Esophagus squamous epithelium (tissue), 5 donors: ENCODE measurements around the gene SYNE2. TPM values are rescaled to one million over a fixed set of nuclear protein-coding genes. Genes with fewer than 3 reads are reported as not detected.

Experiments
- DNase-seq: peaks from one replicate; lab custom pipeline; 2025; lab: John Stamatoyannopoulos, UW
- H3K27ac ChIP-seq, 4 donors: fragments of 200-600 bp; sonication (generic); one replicate each; pipeline ENCODE4 v1.5.1; 2016 to 2019; ENCODE audit warnings: mild to moderate bottlenecking in 1 of 4
- H3K27me3 ChIP-seq, 4 donors: fragments of 200-600 bp; sonication (generic); 1 replicate in 3 of 4; 2 replicates in 1 of 4; pipeline versions ENCODE4 v1.5.1 to v1.6.0; 2017 to 2021; ENCODE audit warnings: antibody characterized with exemption in 1 of 4
- H3K36me3 ChIP-seq, 3 donors: fragments of 200-600 bp; sonication (generic); one replicate each; pipeline ENCODE4 v1.5.1; 2016 to 2019
- H3K4me1 ChIP-seq, 3 donors: fragments of 200-600 bp; sonication (generic); one replicate each; pipeline ENCODE4 v1.5.1; 2017 to 2019
- H3K4me3 ChIP-seq, 4 donors: fragments of 200-600 bp; sonication (generic); 1 replicate in 3 of 4; 2 replicates in 1 of 4; pipeline ENCODE4 v1.5.1; 2016 to 2019; ENCODE audit warnings: mild to moderate bottlenecking in 2 of 4, moderate library complexity in 1 of 4
- H3K9me3 ChIP-seq, 3 donors: fragments of 200-600 bp; sonication (generic); one replicate each; pipeline ENCODE4 v1.5.1; 2016 to 2019
- CTCF ChIP-seq, 6 experiments: fragments of 450-650 bp in 4 of 6; fragments of 200-600 bp in 2 of 6; sonication (generic) in 2 of 6; IDR thresholded peaks; one replicate each; pipeline ENCODE4 v1.5.1; 2016 to 2019; ENCODE audit warnings: antibody characterized with exemption in 6 of 6, mild to moderate bottlenecking in 4 of 6, moderate library complexity in 4 of 6
- POLR2A ChIP-seq, 4 donors: fragments of 450-650 bp; IDR thresholded peaks; one replicate each; pipeline ENCODE4 v1.6.1; 2017; ENCODE audit warnings: antibody characterized with exemption in 4 of 4, mild to moderate bottlenecking in 4 of 4, moderate library complexity in 3 of 4
- WGBS, 2 donors: methylation state at CpG; one replicate each; pipeline ENCODE4 v1.1.5; 2018; 5-methylcytosine and 5-hydroxymethylcytosine counted together
- intact Hi-C: fragments of 100-400 bp; cut with DNase I; formaldehyde crosslinking; loops from one replicate; pipeline ENCODE4 v1.15.0; 2022
- small RNA-seq, 4 donors: library from RNA; depleted of rRNA; stranded (forward); fragments of <200 nt; gene quantifications; one replicate each; pipeline ENCODE3, GENCODE V24; 2016
- total RNA-seq, 4 donors: library from RNA; depleted of rRNA; stranded (reverse); fragments of >200 nt; gene quantifications; one replicate each; pipeline ENCODE4 v1.1.0, GENCODE V29; 2016
- donor health status: DM: yes; HTN: yes; CAD: no.

The SYNE2 gene
- total RNA-seq, 4 donors from 2014 or later = 128 to 197 (median 145) TPM

- H3K27ac ChIP-seq = no peak overlapping the region
- no peak for DNase-seq
- 83 to 100% methylated on average over 1 of the region's 1 CpG for WGBS, 2 donors
- H3K27me3 ChIP-seq = no peaks in the 10 kb centered on the region
- intact Hi-C loops = no loop called here
- TF ChIP-seq CTCF (IDR thresholded peaks at IDR 0.05) = no peak
- TF ChIP-seq POLR2A (IDR thresholded peaks at IDR 0.05) = no peak
- H3K36me3 ChIP-seq = no peaks in the 10 kb centered on the region
- H3K9me3 ChIP-seq = no peaks in the 10 kb centered on the region
- H3K4me3 ChIP-seq = no peak overlapping the region
- H3K4me1 ChIP-seq = no peaks in the 10 kb centered on the region
Measured at GRCh38 chr14:64265222-64265621, 412.4 kb downstream of the SYNE2 start.

- intact Hi-C loops = no loop called here
- Histone ChIP-seq H3K27me3 (no peaks in the 10 kb centered on the region), H3K9me3 (no peaks in the 10 kb centered on the region), H3K4me3 (no peak overlapping the region), H3K36me3 (no peaks in the 10 kb centered on the region), H3K27ac (no peak overlapping the region), H3K4me1 (no peaks in the 10 kb centered on the region)
- 51 to 54% methylated on average over 2 of the region's 2 CpGs for WGBS, 2 donors
- no peak for DNase-seq
- TF ChIP-seq POLR2A (IDR thresholded peaks at IDR 0.05) (no peak), CTCF (IDR thresholded peaks at IDR 0.05) (no peak)
Measured at GRCh38 chr14:64266239-64266638, 413.4 kb downstream of the SYNE2 start.

GRCh38 chr14:64272019-64272418, 419.2 kb downstream of the SYNE2 start:
- no peak overlapping the region for H3K4me3 ChIP-seq
- intact Hi-C loops = no loop called here
- H3K27me3 ChIP-seq = no peaks in the 10 kb centered on the region
- H3K27ac ChIP-seq = no peak overlapping the region
- H3K36me3 ChIP-seq = no peaks in the 10 kb centered on the region
- no peaks in the 10 kb centered on the region for H3K4me1 ChIP-seq
- H3K9me3 ChIP-seq = peaks cover 0 to 7% (median 0%) of the 10 kb centered on the region in 3 donors
- DNase-seq = no peak
- no peak for TF ChIP-seq POLR2A (IDR thresholded peaks at IDR 0.05)
- TF ChIP-seq CTCF (IDR thresholded peaks at IDR 0.05) = no peak

Small RNAs within 50 kb of the gene (small RNA-seq; reads per million reads assigned to genes)
- gene MIR548H1 (0 reads per million in 4 donors), gene RF00019 (0 reads per million in 4 donors), gene RPS28P1 (0 reads per million in 4 donors)

Other genes with a start within 250 kb of the SYNE2 start
- 1 to 10 TPM; 3.5 to 7.4 (median 5.8) TPM for gene WDR89, start 211.1 kb upstream of the SYNE2 start, total RNA-seq
- gene SGPP1, start 124.9 kb upstream of the SYNE2 start, total RNA-seq = 10 to 100 TPM in 3 of 4 donors, 1 to 10 TPM in 1; 5.8 to 15.7 (median 14.6) TPM